NCI-H146 (cell line): Measurements from ENCODE around the gene BTBD16.
A peak's percentile ranks its signal among the peaks of the same experiment; 100 is the strongest.

Experiments
- DNase-seq: peaks from one replicate; lab custom pipeline; 2025; lab: John Stamatoyannopoulos, UW

Gene BTBD16

DNA sequence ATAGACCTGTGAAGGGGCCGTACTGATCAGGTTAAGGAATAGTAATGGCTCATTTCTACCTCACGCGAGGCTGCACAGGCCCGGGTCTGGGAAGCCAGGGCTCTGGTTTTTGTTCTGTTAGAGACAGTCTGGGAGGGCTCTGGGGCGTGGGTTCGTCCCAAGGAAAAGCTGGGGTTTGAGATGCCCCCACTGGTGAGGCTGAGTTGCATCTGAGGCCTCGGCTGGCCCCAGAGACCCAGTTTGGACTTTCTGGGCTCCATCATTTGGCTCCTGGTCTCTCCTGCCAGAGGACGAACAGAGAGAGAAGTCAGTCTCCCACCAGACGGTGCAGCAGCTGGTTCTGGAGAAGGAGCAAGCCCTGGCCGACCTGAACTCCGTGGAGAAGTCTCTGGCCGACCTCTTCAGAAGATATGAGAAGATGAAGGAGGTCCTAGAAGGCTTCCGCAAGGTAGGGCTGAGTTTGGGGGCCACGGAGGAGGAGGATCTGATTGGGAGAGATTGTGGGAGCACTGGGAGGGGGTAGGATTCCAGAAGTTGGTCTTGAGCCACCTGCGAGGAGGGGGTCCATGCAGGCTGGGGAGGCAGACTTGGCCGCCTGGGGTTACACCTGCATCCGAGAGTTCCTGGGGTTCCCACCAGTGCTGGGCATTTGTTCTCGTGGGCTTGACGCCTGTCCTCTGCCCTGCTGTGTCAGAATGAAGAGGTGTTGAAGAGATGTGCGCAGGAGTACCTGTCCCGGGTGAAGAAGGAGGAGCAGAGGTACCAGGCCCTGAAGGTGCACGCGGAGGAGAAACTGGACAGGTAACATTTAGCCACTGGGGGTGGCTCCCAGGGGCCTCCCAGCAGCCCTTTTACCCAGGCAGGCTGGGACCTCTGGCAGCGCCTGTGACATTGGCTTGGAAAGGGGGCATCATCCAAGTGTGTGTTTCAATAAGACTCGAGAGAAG, 22.5 kb upstream of the BTBD16 start:
- DNase-seq = no peak

- DNase-seq = no peak
Measured at GRCh38 chr10:122249303-122249850, 21.7 kb upstream of the BTBD16 start.

- no peak for DNase-seq
Measured at GRCh38 chr10:122249991-122250750, 20.9 kb upstream of the BTBD16 start.

DNA sequence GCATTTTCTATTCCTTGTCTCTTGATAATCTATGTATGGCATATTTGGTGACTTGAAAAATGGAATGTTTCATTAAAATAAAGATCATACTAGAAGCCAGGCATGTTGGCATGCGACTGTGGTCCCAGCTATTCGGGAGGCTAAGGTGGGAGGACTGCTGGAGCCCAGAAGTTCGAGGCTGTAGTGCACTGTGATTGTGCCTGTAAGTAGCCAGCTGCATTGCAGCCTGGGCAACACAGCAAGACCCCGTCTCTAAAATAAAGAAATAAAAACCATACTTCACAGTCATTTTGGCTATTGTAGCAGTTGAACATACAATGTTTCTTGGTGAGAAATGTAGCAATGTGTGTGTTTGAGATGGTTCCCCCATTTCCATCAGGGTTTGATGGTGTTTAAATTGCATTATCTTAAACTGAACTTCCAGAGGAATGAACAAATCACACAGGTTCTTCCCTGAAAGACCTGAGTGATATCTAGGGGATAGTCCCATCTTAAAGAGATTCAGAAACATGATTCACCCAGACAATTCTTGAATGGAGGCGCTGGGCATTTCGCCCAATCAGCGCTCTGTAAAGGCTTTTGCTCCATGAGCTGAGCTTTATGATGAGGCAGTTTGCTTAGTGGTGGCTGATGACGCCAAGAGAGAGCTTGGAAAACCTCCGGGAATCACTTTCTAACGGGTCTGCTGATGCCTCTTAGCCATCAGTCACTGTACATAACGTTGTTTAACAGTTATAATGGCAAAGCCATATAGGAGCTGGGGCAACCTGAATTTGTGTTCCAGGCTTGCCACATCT, 19.4 kb upstream of the BTBD16 start:
- no peak for DNase-seq

- DNase-seq = no peak
Measured at GRCh38 chr10:122252805-122253204, 18.3 kb upstream of the BTBD16 start.

DNA sequence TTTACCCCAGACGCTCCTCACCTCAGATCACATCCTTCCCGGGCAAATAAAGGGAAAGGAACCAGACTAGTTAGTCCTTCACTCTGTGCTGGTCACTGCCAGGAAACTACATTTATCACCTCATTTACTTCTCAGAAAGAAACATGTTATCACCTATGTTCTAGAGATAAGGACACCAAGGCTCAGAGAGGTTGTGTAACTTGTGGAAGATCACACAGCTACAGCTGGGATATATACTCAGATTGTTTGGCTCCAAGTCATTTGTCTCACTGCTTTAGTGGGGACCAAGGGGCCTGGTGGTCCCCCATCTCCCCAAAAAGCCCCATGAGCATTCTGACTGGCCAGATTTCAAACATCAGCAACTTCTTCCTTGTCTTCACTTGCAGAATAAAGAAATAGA, 17.5 kb upstream of the BTBD16 start:
- DNase-seq = no peak

- DNase-seq = no peak
Measured at GRCh38 chr10:122254831-122255230, 16.3 kb upstream of the BTBD16 start.

GRCh38 chr10:122255509-122256301, 15.4 kb upstream of the BTBD16 start:
- no peak for DNase-seq

DNA sequence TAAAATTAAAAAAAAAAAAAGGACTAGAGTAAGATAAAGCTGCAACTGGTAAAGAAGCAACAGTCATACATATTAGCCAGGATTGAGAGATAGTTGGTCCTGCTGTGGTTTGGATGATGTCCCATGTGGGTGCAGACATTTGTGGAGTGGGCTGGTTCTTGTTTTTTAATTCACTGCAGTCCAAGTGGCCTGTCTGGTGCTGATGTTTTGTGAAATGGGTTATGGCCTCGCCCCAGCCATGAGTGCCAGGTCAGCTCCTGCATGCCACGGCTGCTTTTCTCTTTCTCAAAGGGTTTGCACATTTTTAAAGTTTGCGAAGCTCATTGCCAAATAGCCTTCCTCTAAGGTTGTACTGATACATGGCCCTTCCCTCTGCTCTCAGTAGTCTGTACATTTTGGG, 14.1 kb upstream of the BTBD16 start:
- DNase-seq = no peak

GRCh38 chr10:122258136-122259074, 12.7 kb upstream of the BTBD16 start:
- DNase-seq = no peak

GRCh38 chr10:122259075-122259466, 12.0 kb upstream of the BTBD16 start:
- DNase-seq = no peak

- DNase-seq = no peak
Measured at GRCh38 chr10:122261584-122261983, 9.5 kb upstream of the BTBD16 start.

DNA sequence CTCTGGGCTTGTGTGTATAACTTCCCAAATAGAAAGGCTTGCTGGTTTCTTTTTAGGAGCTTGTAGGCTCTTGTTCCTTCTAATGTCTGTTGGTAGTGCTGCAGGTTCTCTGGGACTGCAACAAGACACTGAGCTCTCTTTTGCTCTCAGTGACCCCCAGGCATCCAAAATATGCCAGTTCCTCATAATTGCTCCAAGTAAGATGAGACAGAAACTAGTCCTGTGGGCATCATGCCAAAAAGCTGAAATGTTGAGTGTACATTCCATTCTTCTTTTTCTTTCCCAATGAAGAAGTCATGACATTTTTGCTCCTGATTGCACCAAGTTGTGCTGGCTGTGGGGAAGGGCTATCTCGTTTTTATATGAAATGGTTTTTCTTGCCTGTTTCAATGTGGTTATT, 7.1 kb upstream of the BTBD16 start:
- no peak for DNase-seq

GRCh38 chr10:122264436-122264835, 6.7 kb upstream of the BTBD16 start:
- no peak for DNase-seq

DNA sequence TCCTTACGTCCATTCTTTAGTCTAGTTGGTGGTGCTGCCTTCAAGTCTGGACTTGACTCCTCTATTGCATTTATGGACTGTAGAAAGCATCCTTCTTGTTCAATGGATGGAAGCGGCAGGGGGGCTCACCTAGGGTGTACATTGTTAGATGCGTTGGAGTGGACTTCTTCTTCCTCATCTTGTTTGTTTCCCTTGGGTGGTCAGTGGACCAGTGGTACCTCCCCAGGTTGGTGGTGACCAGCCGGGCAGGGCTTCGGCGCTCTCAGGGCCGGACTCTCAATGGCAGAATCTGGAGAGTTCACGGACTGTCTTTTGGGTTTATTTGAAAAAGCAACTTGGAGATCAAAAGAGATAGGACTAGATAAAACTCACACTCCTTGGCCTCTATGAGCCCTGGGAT, 6.2 kb upstream of the BTBD16 start:
- DNase-seq = no peak

GRCh38 chr10:122265896-122266295, 5.2 kb upstream of the BTBD16 start:
- DNase-seq = no peak

DNA sequence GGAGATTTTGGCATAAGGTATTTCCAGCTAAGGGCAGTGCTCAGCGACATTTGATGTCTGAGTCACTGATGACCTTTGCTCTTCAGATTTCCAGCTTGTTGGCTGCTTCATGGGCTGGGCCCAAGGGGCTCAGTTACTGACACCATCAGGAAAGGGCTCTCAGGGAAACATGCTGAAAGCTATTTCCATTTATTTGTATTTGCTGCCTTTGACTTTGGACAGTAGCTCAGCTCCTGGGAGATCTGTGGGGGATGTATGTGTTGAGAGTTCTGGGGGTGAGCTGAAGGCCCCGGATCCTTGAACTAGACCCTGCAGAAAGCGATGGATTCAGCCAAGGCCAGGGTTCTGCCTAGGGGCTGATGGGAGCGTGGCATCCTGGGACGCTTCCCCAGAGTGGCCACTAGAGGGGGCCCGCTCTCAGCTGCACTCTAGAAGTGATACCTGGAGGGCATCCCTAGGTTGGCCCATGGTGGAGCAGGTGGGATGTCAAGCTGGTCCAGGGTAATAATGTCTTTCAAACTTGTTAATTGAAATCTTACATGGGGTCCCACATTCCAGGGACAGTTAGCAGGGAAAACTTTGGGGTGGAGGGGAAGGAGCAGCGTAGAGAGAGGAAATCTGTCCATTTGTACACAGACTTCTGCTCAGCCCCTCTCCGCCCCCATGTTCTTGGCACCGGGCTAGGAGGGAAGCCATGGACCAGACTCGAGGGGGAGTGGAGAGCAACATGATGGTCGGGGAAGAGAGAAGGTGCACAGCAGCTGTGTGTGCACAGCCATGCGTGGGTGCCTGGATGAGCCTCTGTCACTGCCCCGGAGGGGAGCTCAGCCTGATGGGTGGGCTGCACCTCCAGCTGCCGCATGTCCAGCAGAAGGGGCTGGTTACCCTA, 3.0 kb upstream of the BTBD16 start:
- DNase-seq = peak; percentile 53

GRCh38 chr10:122269059-122269687, 1.9 kb upstream of the BTBD16 start:
- DNase-seq = no peak
